Measurements from ENCODE around the gene DHCR7.

- TF ChIP-seq, protein P1, sequence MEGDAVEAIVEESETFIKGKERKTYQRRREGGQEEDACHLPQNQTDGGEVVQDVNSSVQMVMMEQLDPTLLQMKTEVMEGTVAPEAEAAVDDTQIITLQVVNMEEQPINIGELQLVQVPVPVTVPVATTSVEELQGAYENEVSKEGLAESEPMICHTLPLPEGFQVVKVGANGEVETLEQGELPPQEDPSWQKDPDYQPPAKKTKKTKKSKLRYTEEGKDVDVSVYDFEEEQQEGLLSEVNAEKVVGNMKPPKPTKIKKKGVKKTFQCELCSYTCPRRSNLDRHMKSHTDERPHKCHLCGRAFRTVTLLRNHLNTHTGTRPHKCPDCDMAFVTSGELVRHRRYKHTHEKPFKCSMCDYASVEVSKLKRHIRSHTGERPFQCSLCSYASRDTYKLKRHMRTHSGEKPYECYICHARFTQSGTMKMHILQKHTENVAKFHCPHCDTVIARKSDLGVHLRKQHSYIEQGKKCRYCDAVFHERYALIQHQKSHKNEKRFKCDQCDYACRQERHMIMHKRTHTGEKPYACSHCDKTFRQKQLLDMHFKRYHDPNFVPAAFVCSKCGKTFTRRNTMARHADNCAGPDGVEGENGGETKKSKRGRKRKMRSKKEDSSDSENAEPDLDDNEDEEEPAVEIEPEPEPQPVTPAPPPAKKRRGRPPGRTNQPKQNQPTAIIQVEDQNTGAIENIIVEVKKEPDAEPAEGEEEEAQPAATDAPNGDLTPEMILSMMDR (IDR thresholded peaks at IDR 0.05) = no peak
- TF ChIP-seq, protein P2, sequence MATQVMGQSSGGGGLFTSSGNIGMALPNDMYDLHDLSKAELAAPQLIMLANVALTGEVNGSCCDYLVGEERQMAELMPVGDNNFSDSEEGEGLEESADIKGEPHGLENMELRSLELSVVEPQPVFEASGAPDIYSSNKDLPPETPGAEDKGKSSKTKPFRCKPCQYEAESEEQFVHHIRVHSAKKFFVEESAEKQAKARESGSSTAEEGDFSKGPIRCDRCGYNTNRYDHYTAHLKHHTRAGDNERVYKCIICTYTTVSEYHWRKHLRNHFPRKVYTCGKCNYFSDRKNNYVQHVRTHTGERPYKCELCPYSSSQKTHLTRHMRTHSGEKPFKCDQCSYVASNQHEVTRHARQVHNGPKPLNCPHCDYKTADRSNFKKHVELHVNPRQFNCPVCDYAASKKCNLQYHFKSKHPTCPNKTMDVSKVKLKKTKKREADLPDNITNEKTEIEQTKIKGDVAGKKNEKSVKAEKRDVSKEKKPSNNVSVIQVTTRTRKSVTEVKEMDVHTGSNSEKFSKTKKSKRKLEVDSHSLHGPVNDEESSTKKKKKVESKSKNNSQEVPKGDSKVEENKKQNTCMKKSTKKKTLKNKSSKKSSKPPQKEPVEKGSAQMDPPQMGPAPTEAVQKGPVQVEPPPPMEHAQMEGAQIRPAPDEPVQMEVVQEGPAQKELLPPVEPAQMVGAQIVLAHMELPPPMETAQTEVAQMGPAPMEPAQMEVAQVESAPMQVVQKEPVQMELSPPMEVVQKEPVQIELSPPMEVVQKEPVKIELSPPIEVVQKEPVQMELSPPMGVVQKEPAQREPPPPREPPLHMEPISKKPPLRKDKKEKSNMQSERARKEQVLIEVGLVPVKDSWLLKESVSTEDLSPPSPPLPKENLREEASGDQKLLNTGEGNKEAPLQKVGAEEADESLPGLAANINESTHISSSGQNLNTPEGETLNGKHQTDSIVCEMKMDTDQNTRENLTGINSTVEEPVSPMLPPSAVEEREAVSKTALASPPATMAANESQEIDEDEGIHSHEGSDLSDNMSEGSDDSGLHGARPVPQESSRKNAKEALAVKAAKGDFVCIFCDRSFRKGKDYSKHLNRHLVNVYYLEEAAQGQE (IDR thresholded peaks at IDR 0.05) = no peak
- TF ChIP-seq, protein P3, sequence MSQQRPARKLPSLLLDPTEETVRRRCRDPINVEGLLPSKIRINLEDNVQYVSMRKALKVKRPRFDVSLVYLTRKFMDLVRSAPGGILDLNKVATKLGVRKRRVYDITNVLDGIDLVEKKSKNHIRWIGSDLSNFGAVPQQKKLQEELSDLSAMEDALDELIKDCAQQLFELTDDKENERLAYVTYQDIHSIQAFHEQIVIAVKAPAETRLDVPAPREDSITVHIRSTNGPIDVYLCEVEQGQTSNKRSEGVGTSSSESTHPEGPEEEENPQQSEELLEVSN (IDR thresholded peaks at IDR 0.05; ENCODE audit: borderline replicate concordance, low read depth) = no peak
- TF ChIP-seq GATA3 (IDR thresholded peaks at IDR 0.05; ENCODE audit: borderline replicate concordance) (no peak), USF2 (IDR thresholded peaks at IDR 0.05) (no peak), CBX2 (IDR thresholded peaks at IDR 0.05; ENCODE audit: borderline replicate concordance, low read depth) (no peak), NR3C1 (IDR thresholded peaks at IDR 0.05) (no peak), RCOR1 (IDR thresholded peaks at IDR 0.05; ENCODE audit: low read depth, low read length) (no peak)
These were observed 3.4 kb downstream of the DHCR7 start for GRCh38 chr11:71444811-71445210.
